Ovary (tissue), 10 donors: ENCODE results near the gene ITSN1. TPM values are rescaled to one million over a fixed set of nuclear protein-coding genes. Genes with fewer than 3 reads are reported as not detected.
"Not testable (repeated sequence)": the region's sequence is repeated elsewhere in the genome, so short reads cannot be mapped to it uniquely, and the experiment has no call there.

Experiments
- DNase-seq, 5 donors: peaks; one replicate each; pipeline ENCODE4 v3.0.0-alpha.2; 2019 to 2020
- H3K27ac ChIP-seq, 2 donors: fragments of 200-600 bp; one replicate each; pipeline versions ENCODE4 v1.5.1 to v1.8.0; 2019 to 2022
- H3K27me3 ChIP-seq: fragments of 200-600 bp; one replicate; pipeline ENCODE4 v1.8.0; 2022
- H3K36me3 ChIP-seq: fragments of 200-600 bp; sonication (generic); one replicate; pipeline ENCODE4 v1.5.1; 2019
- H3K4me1 ChIP-seq: one replicate; pipeline ENCODE4 v1.8.1; 2013; ENCODE audit warnings: mild to moderate bottlenecking, moderate library complexity; ENCODE audit not compliant: insufficient read depth
- H3K4me3 ChIP-seq: fragments of 200-600 bp; sonication (generic); one replicate; pipeline ENCODE4 v1.5.1; 2017
- H3K9me3 ChIP-seq, 2 donors: fragments of 200-600 bp in 1 of 2; sonication (generic) in 1 of 2; one replicate each; pipeline versions ENCODE4 v1.5.1 to v1.8.1; 2013 to 2019; ENCODE audit warnings: mild to moderate bottlenecking in 1 of 2, moderate library complexity in 1 of 2
- CTCF ChIP-seq, 3 donors: fragments of 450-650 bp in 2 of 3; fragments of 200-600 bp in 1 of 3; IDR thresholded peaks; one replicate each; pipeline versions ENCODE4 v1.5.1 to v1.8.0; 2016 to 2022; ENCODE audit warnings: antibody characterized with exemption in 3 of 3, mild to moderate bottlenecking in 1 of 3
- EP300 ChIP-seq: sonication (generic); formaldehyde crosslinking; IDR thresholded peaks from one replicate; pipeline ENCODE4 v1.6.1; 2017; ENCODE audit warnings: antibody characterized with exemption
- POLR2A ChIP-seq: fragments of 450-650 bp; IDR thresholded peaks from one replicate; pipeline ENCODE4 v1.6.1; 2017; ENCODE audit warnings: antibody characterized with exemption, mild to moderate bottlenecking, moderate library complexity
- WGBS, 3 donors: extraction: QIAGEN DNeasy Blood & Tissue Kit in 1 of 3; methylation state at CpG; one replicate each; pipeline versions ENCODE4 v1.1.5 to v1.1.7; 2013 to 2017; 5-methylcytosine and 5-hydroxymethylcytosine counted together
- intact Hi-C, 4 donors: fragments of 100-400 bp; cut with DNase I; formaldehyde crosslinking; loops; one replicate each; pipeline versions ENCODE4 v1.11.0 to v1.15.1; 2022 to 2023
- long read RNA-seq, 3 donors: library from polyadenylated mRNA in 2 of 3; unstranded in 2 of 3; transcript quantifications; one replicate each; pipeline ENCODE4 v2.0.0 and lab custom pipeline, GENCODE V29; 2021 to 2026
- polyA plus RNA-seq, 2 donors: library from polyadenylated mRNA; stranded (reverse); fragments of 200-250 nt in 1 of 2; fragments of 350-450 nt in 1 of 2; fragmentation: Illumina TruSeq in 1 of 2; extraction: RNeasy Lipid Tissue Mini Kit (QIAGEN cat#74804) in 1 of 2; gene quantifications; one replicate each; pipeline ENCODE4 v1.2.3, GENCODE V29; 2013 to 2014
- total RNA-seq, 7 donors: library from RNA; depleted of rRNA in 2 of 7; stranded (reverse); fragments of >200 nt in 2 of 7; fragmentation: NEBNext Ultra II Directional in 3 of 7; extraction: Animal tissue kit (Norgen Biotek cat#: 25700) in 3 of 7; gene quantifications; one replicate each; pipeline versions ENCODE4 v1.1.0 to v1.2.4, GENCODE V29; 2016 to 2023
- donor health status: DM: no; HTN: no; CAD: no; lungs with moderate emphysema.
- donor health status: DM: no; HTN: no; CAD: no.
- donor health status: Bipolar disorder and iron deficiency.
- donor health status: DM: yes; HTN: yes; CAD: no.
- donor health status: DM: no; HTN: no; CAD: no.
- donor health status: DM: yes; HTN: yes; CAD: no.

The ITSN1 gene
- total RNA-seq (10 to 100 TPM; 28.3 to 51.9 (median 36.4) TPM), polyA plus RNA-seq (10 to 100 TPM; 22.6 to 61.3 TPM)
- long read RNA-seq, donor 1, partial matches to known transcripts: 215 of 246 reads
- long read RNA-seq, donor 1, other reads (novel, unspliced or antisense): 31 of 246 reads
- long read RNA-seq, donor 2, partial matches to known transcripts: 27 of 32 reads
- long read RNA-seq, donor 2, other reads (novel, unspliced or antisense): 0 of 32 reads
- long read RNA-seq, donor 3, full-length matches to known transcripts: 19 of 28 reads
- long read RNA-seq, donor 3, partial matches to known transcripts: 4 of 28 reads
- long read RNA-seq, donor 3, other reads (novel, unspliced or antisense): 5 of 28 reads

- Histone ChIP-seq H3K27me3 (no peaks in the 10 kb centered on the region), H3K9me3 (no peaks in the 10 kb centered on the region), H3K4me3 (peak within 1 kb of the TSS; percentile 65), H3K4me1 (peaks cover 8% of the 10 kb centered on the region), H3K36me3 (no peaks in the 10 kb centered on the region), H3K27ac (peak within 1 kb of the TSS; percentile 59 to 84)
- peak; percentile 100 for DNase-seq
- intact Hi-C loops: loop anchor here (5.0 to 10.0 kb wide), 4 partner anchors 63 to 255 kb away; partner anchors contain the start of genes GART (in 1 of the 4) and SON (in 1 of the 4)
- TF ChIP-seq EP300 (peak; percentile 6), CTCF (IDR thresholded peaks at IDR 0.05) (no peak), POLR2A (peak; percentile 85)
- 0 to 1% (median 0%) methylated on average over 46 to 71 of the region's 71 CpGs for WGBS, 3 donors
These were observed at the start of gene ITSN1 for GRCh38 chr21:33642027-33642895. TSS of gene ITSN1 (plus strand) at chr21:33642501. CDS start at chr21:33718829, 76,328 bp downstream.

- no peak for DNase-seq
- intact Hi-C loops: no loop called here
- WGBS, 3 donors: 49 to 62% (median 60%) methylated on average over 1 of the region's 1 CpG
These were observed 44.2 kb upstream of the ITSN1 start for GRCh38 chr21:33598051-33598450.

GRCh38 chr21:33608559-33608958, 33.7 kb upstream of the ITSN1 start:
- no peak overlapping the region for H3K4me3 ChIP-seq
- TF ChIP-seq CTCF (IDR thresholded peaks at IDR 0.05) (no peak), POLR2A (no peak), EP300 (no peak)
- no peak for DNase-seq
- no peaks in the 10 kb centered on the region for H3K9me3 ChIP-seq
- no peaks in the 10 kb centered on the region for H3K36me3 ChIP-seq
- no peaks in the 10 kb centered on the region for H3K4me1 ChIP-seq
- intact Hi-C loops: no loop called here
- H3K27me3 ChIP-seq: no peaks in the 10 kb centered on the region
- no peak overlapping the region for H3K27ac ChIP-seq
- WGBS, 3 donors: 34 to 36% (median 35%) methylated on average over 1 of the region's 1 CpG

More at GRCh38 chr21:33598051-33598450, 44.2 kb upstream of the ITSN1 start:
- H3K4me1 ChIP-seq: no peaks in the 10 kb centered on the region
- no peak overlapping the region for H3K27ac ChIP-seq
- TF ChIP-seq POLR2A: no peak
- no peak for TF ChIP-seq CTCF (IDR thresholded peaks at IDR 0.05)
- no peak for TF ChIP-seq EP300
- H3K36me3 ChIP-seq: no peaks in the 10 kb centered on the region
- no peak overlapping the region for H3K4me3 ChIP-seq
- H3K27me3 ChIP-seq: no peaks in the 10 kb centered on the region
- H3K9me3 ChIP-seq: no peaks in the 10 kb centered on the region

- Histone ChIP-seq H3K36me3 (no peaks in the 10 kb centered on the region), H3K27me3 (no peaks in the 10 kb centered on the region), H3K4me1 (no peaks in the 10 kb centered on the region), H3K4me3 (no peak overlapping the region), H3K9me3 (no peaks in the 10 kb centered on the region), H3K27ac (no peak overlapping the region)
- no peak for DNase-seq
- intact Hi-C loops: no loop called here
- WGBS, 3 donors: 85 to 92% (median 88%) methylated on average over 7 of the region's 7 CpGs
- TF ChIP-seq EP300 (no peak), CTCF (IDR thresholded peaks at IDR 0.05) (no peak), POLR2A (no peak)
These were observed 31.1 kb upstream of the ITSN1 start for GRCh38 chr21:33611006-33611744.

- H3K9me3 ChIP-seq, H3K4me3 ChIP-seq, H3K4me1 ChIP-seq, H3K27me3 ChIP-seq, H3K36me3 ChIP-seq, DNase-seq, H3K27ac ChIP-seq, intact Hi-C loops: not testable (repeated sequence)
- 93 to 96% (median 94%) methylated on average over 11 of the region's 11 CpGs for WGBS, 3 donors
These were observed 24.7 kb upstream of the ITSN1 start for GRCh38 chr21:33617565-33617964.
